HG03558 (cell line): ENCODE measurements around the gene WFDC6.
"Not testable (repeated sequence)": the region's sequence is repeated elsewhere in the genome, so short reads cannot be mapped to it uniquely, and the experiment has no call there.

Source experiments
- ATAC-seq: cut with Tn5 transposase; IDR thresholded peaks from one replicate; pipeline ENCODE4 v1.9.1; 2021; ENCODE audit warnings: moderate number of reproducible peaks; ENCODE audit not compliant: unreplicated experiment; ENCODE audit errors: extremely low read depth

WFDC6 gene

GRCh38 chr20:45539382-45539781, at the start of gene WFDC6:
TSS of gene WFDC6 (minus strand) at chr20:45539482. CDS start at chr20:45539407, 75 bp downstream.
- ATAC-seq, result no peak

- ATAC-seq, result no peak
These were observed 49.5 kb upstream of the WFDC6 start for GRCh38 chr20:45588800-45589199.

GRCh38 chr20:45585986-45586385, 46.7 kb upstream of the WFDC6 start:
- not testable (repeated sequence) for ATAC-seq

GRCh38 chr20:45584294-45584693, 45.0 kb upstream of the WFDC6 start:
- ATAC-seq, result not testable (repeated sequence)

GRCh38 chr20:45583502-45583901, 44.2 kb upstream of the WFDC6 start:
- no peak for ATAC-seq

- no peak for ATAC-seq
These were observed 42.4 kb upstream of the WFDC6 start for GRCh38 chr20:45581702-45582101.

GRCh38 chr20:45579184-45579583, 39.9 kb upstream of the WFDC6 start, which contains the start of gene WFDC8:
TSS of gene WFDC8 (minus strand) at chr20:45579284. CDS start at chr20:45579247, 37 bp downstream.
- ATAC-seq, result no peak

- no peak for ATAC-seq
These were observed 38.9 kb upstream of the WFDC6 start for GRCh38 chr20:45578231-45578630.

- ATAC-seq, result no peak
These were observed 37.7 kb upstream of the WFDC6 start for GRCh38 chr20:45576995-45577394.

- ATAC-seq, result no peak
These were observed 36.6 kb upstream of the WFDC6 start for GRCh38 chr20:45575931-45576330.

GRCh38 chr20:45569650-45570049, 30.4 kb upstream of the WFDC6 start:
- not testable (repeated sequence) for ATAC-seq

- ATAC-seq, result no peak
These were observed 25.5 kb upstream of the WFDC6 start for GRCh38 chr20:45564760-45565276.

- no peak for ATAC-seq
These were observed 15.9 kb upstream of the WFDC6 start for GRCh38 chr20:45555198-45555597.

- ATAC-seq, result no peak
These were observed 13.2 kb upstream of the WFDC6 start for GRCh38 chr20:45552456-45552855.

- no peak for ATAC-seq
These were observed 11.5 kb upstream of the WFDC6 start for GRCh38 chr20:45550765-45551164.

GRCh38 chr20:45548410-45548809, 9.1 kb upstream of the WFDC6 start:
- no peak for ATAC-seq

- ATAC-seq, result no peak
These were observed 8.0 kb upstream of the WFDC6 start, which contains the start of gene EPPIN for GRCh38 chr20:45547206-45547770. TSS of gene EPPIN (minus strand) at chr20:45547401. CDS start at chr20:45547357, 44 bp downstream.

- no peak for ATAC-seq
These were observed 6.6 kb upstream of the WFDC6 start for GRCh38 chr20:45545754-45546453.

- ATAC-seq, result no peak
These were observed 6.1 kb upstream of the WFDC6 start for GRCh38 chr20:45545351-45545750.

GRCh38 chr20:45538209-45538799, 978 bp downstream of the WFDC6 start:
- ATAC-seq, result no peak

- ATAC-seq, result no peak
These were observed 12.0 kb downstream of the WFDC6 start for GRCh38 chr20:45527294-45527693.
